Measurements from ENCODE around the gene VNN1. TPM values are rescaled to one million over a fixed set of nuclear protein-coding genes. Genes with fewer than 3 reads are reported as not detected.
A peak's percentile ranks its signal among the peaks of the same experiment; 100 is the strongest.

VNN1 gene
- total and polyA plus RNA-seq, 2 donors (not counting 1 experiment from before 2014, with no cell fraction given) = not detected

DNA sequence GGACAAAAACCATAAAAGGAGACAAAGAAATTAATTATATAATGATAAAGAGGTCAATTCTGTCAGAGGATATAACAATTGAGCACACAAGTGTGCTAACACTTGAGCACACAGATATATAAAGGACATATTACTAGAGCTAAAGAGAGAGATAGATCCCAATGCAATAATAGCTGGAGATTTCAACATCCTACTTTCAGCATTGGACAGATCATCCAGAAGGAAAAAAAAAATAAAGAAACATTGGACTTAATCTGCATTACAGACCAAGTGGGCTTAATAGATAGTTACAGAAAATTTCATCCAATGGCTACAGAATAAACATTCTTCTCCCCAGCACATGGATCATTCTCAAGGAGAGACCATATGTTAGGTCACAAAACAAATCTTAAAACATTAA lies 9.9 kb downstream of the VNN1 start:
- no peaks in the 10 kb centered on the region for H3K79me2 ChIP-seq (ENCODE audit: control insufficient read depth, insufficient read depth, low read length)
- no peak overlapping the region for H3K27ac ChIP-seq (ENCODE audit: insufficient read depth, low read length)
- no peaks in the 10 kb centered on the region for H3K9me3 ChIP-seq (ENCODE audit: control insufficient read depth, insufficient read depth, low read depth, low read length)
- no peaks in the 10 kb centered on the region for H3K36me3 ChIP-seq (ENCODE audit: control insufficient read depth, insufficient read depth, low read length)
- no peak overlapping the region for H2AFZ ChIP-seq (ENCODE audit: low read length)
- H3K4me3 ChIP-seq (replicated peaks in 1 of 4; ENCODE audit: control extremely low read depth in 1 of 4, insufficient read depth in 1 of 4, low read depth in 3 of 4, low read length in 4 of 4) = no peak overlapping the region
- H3K9ac ChIP-seq (ENCODE audit: insufficient read depth, low read length) = no peak overlapping the region
- no peaks in the 10 kb centered on the region for H3K27me3 ChIP-seq (ENCODE audit: control insufficient read depth, insufficient read depth, low read length)
- DNase-seq (ENCODE audit: low read depth in 2 of 2) = peak in 1 of 2 donors; percentile 39
- H4K20me1 ChIP-seq (ENCODE audit: control insufficient read depth, extremely low read depth, insufficient read depth, low read length) = no peaks in the 10 kb centered on the region
- TF ChIP-seq EZH2 (IDR thresholded peaks at IDR 0.05; ENCODE audit: low read length, missing control alignments) = no peak
- TF ChIP-seq, protein P1, sequence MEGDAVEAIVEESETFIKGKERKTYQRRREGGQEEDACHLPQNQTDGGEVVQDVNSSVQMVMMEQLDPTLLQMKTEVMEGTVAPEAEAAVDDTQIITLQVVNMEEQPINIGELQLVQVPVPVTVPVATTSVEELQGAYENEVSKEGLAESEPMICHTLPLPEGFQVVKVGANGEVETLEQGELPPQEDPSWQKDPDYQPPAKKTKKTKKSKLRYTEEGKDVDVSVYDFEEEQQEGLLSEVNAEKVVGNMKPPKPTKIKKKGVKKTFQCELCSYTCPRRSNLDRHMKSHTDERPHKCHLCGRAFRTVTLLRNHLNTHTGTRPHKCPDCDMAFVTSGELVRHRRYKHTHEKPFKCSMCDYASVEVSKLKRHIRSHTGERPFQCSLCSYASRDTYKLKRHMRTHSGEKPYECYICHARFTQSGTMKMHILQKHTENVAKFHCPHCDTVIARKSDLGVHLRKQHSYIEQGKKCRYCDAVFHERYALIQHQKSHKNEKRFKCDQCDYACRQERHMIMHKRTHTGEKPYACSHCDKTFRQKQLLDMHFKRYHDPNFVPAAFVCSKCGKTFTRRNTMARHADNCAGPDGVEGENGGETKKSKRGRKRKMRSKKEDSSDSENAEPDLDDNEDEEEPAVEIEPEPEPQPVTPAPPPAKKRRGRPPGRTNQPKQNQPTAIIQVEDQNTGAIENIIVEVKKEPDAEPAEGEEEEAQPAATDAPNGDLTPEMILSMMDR (conservative IDR thresholded peaks at IDR 0.05 in 1 of 2, IDR thresholded peaks at IDR 0.05 in 1 of 2; ENCODE audit: low read depth in 1 of 2, low read length in 2 of 2) = no peak
- H3K4me2 ChIP-seq (ENCODE audit: extremely low read depth, insufficient read depth, low read length) = no peak overlapping the region
- no peaks in the 10 kb centered on the region for H3K4me1 ChIP-seq (ENCODE audit: control insufficient read depth, extremely low read depth, insufficient read depth, low read length)

DNA sequence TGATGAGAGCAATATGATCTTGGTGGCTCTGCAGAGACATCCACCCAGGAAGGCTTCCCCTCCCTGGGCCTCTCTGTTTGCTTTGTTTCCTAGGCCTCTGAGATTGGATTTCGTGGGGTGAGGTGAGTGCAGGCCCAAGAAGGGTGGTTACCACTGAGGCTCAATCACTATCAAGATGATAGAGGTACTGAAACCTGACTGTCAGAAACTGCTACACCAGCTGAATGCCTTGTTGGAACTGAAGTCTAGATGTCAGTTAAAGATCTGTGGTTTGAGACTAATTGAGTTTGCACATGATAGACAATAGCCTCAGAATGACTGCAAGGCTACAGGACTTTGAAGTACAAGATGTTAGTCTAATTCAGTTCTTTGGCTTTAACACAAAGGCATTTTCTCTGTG lies 15.2 kb downstream of the VNN1 start:
- Histone ChIP-seq H3K9me3 (ENCODE audit: control insufficient read depth, insufficient read depth, low read depth, low read length) (no peaks in the 10 kb centered on the region), H3K4me3 (replicated peaks in 1 of 4; ENCODE audit: control extremely low read depth in 1 of 4, insufficient read depth in 1 of 4, low read depth in 3 of 4, low read length in 4 of 4) (no peak overlapping the region), H3K27me3 (ENCODE audit: control insufficient read depth, insufficient read depth, low read length) (no peaks in the 10 kb centered on the region), H3K9ac (ENCODE audit: insufficient read depth, low read length) (no peak overlapping the region), H3K4me1 (ENCODE audit: control insufficient read depth, extremely low read depth, insufficient read depth, low read length) (no peaks in the 10 kb centered on the region), H4K20me1 (ENCODE audit: control insufficient read depth, extremely low read depth, insufficient read depth, low read length) (no peaks in the 10 kb centered on the region), H3K79me2 (ENCODE audit: control insufficient read depth, insufficient read depth, low read length) (no peaks in the 10 kb centered on the region), H3K4me2 (ENCODE audit: extremely low read depth, insufficient read depth, low read length) (no peak overlapping the region), H3K27ac (ENCODE audit: insufficient read depth, low read length) (no peak overlapping the region), H2AFZ (ENCODE audit: low read length) (no peak overlapping the region), H3K36me3 (ENCODE audit: control insufficient read depth, insufficient read depth, low read length) (no peaks in the 10 kb centered on the region)
- DNase-seq (ENCODE audit: low read depth in 2 of 2) = no peak
- no peak for TF ChIP-seq EZH2 (IDR thresholded peaks at IDR 0.05; ENCODE audit: low read length, missing control alignments)
- TF ChIP-seq, protein P1 (conservative IDR thresholded peaks at IDR 0.05 in 1 of 2, IDR thresholded peaks at IDR 0.05 in 1 of 2; ENCODE audit: low read depth in 1 of 2, low read length in 2 of 2) = no peak

DNA sequence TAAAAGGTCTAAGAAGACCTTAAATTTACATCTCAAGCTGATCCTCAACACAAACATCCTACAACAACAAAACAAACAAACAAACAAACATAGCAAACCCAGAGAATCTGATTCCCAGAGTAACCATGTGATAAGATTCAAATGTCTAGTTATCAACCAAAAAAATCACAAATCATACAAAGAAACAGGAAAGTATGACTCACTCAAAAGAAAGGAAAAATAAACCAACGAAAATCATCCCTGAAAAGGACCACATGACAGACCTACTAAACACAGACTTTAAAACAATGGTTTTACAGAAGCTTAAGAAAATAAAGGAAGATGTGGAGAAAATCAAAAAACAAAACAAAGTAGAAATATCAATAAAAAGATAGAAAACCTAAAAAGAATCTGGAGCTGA lies 18.1 kb downstream of the VNN1 start:
- no peak overlapping the region for H3K27ac ChIP-seq (ENCODE audit: insufficient read depth, low read length)
- H3K4me2 ChIP-seq (ENCODE audit: extremely low read depth, insufficient read depth, low read length) = no peak overlapping the region
- H3K4me3 ChIP-seq (replicated peaks in 1 of 4; ENCODE audit: control extremely low read depth in 1 of 4, insufficient read depth in 1 of 4, low read depth in 3 of 4, low read length in 4 of 4) = no peak overlapping the region
- H3K79me2 ChIP-seq (ENCODE audit: control insufficient read depth, insufficient read depth, low read length) = no peaks in the 10 kb centered on the region
- H3K4me1 ChIP-seq (ENCODE audit: control insufficient read depth, extremely low read depth, insufficient read depth, low read length) = no peaks in the 10 kb centered on the region
- H3K9me3 ChIP-seq (ENCODE audit: control insufficient read depth, insufficient read depth, low read depth, low read length) = no peaks in the 10 kb centered on the region
- no peak overlapping the region for H3K9ac ChIP-seq (ENCODE audit: insufficient read depth, low read length)
- H3K36me3 ChIP-seq (ENCODE audit: control insufficient read depth, insufficient read depth, low read length) = no peaks in the 10 kb centered on the region
- H3K27me3 ChIP-seq (ENCODE audit: control insufficient read depth, insufficient read depth, low read length) = no peaks in the 10 kb centered on the region
- TF ChIP-seq, protein P1 (conservative IDR thresholded peaks at IDR 0.05 in 1 of 2, IDR thresholded peaks at IDR 0.05 in 1 of 2; ENCODE audit: low read depth in 1 of 2, low read length in 2 of 2) = no peak
- TF ChIP-seq EZH2 (IDR thresholded peaks at IDR 0.05; ENCODE audit: low read length, missing control alignments) = no peak
- no peaks in the 10 kb centered on the region for H4K20me1 ChIP-seq (ENCODE audit: control insufficient read depth, extremely low read depth, insufficient read depth, low read length)
- no peak for DNase-seq (ENCODE audit: low read depth in 2 of 2)
- no peak overlapping the region for H2AFZ ChIP-seq (ENCODE audit: low read length)
